Ovary (tissue), 9 donors: ENCODE results near the gene TCF4. TPM values are rescaled to one million over a fixed set of nuclear protein-coding genes. Genes with fewer than 3 reads are reported as not detected.

Experiments used
- DNase-seq, 5 donors: peaks; one replicate each; pipeline ENCODE4 v3.0.0-alpha.2; 2019 to 2020
- H3K27ac ChIP-seq, 2 donors: fragments of 200-600 bp; one replicate each; pipeline versions ENCODE4 v1.5.1 to v1.8.0; 2019 to 2022
- H3K27me3 ChIP-seq: fragments of 200-600 bp; one replicate; pipeline ENCODE4 v1.8.0; 2022
- H3K36me3 ChIP-seq: fragments of 200-600 bp; sonication (generic); one replicate; pipeline ENCODE4 v1.5.1; 2019
- H3K4me1 ChIP-seq: one replicate; pipeline ENCODE4 v1.8.1; 2013; ENCODE audit warnings: mild to moderate bottlenecking, moderate library complexity; ENCODE audit not compliant: insufficient read depth
- H3K4me3 ChIP-seq: fragments of 200-600 bp; sonication (generic); one replicate; pipeline ENCODE4 v1.5.1; 2017
- H3K9me3 ChIP-seq, 2 donors: fragments of 200-600 bp in 1 of 2; sonication (generic) in 1 of 2; one replicate each; pipeline versions ENCODE4 v1.5.1 to v1.8.1; 2013 to 2019; ENCODE audit warnings: mild to moderate bottlenecking in 1 of 2, moderate library complexity in 1 of 2
- CTCF ChIP-seq, 3 donors: fragments of 450-650 bp in 2 of 3; fragments of 200-600 bp in 1 of 3; IDR thresholded peaks; one replicate each; pipeline versions ENCODE4 v1.5.1 to v1.8.0; 2016 to 2022; ENCODE audit warnings: antibody characterized with exemption in 3 of 3, mild to moderate bottlenecking in 1 of 3
- EP300 ChIP-seq: sonication (generic); formaldehyde crosslinking; IDR thresholded peaks from one replicate; pipeline ENCODE4 v1.6.1; 2017; ENCODE audit warnings: antibody characterized with exemption
- POLR2A ChIP-seq: fragments of 450-650 bp; IDR thresholded peaks from one replicate; pipeline ENCODE4 v1.6.1; 2017; ENCODE audit warnings: antibody characterized with exemption, mild to moderate bottlenecking, moderate library complexity
- WGBS, 3 donors: extraction: QIAGEN DNeasy Blood & Tissue Kit in 1 of 3; methylation state at CpG; one replicate each; pipeline versions ENCODE4 v1.1.5 to v1.1.7; 2013 to 2017; 5-methylcytosine and 5-hydroxymethylcytosine counted together
- intact Hi-C, 4 donors: fragments of 100-400 bp; cut with DNase I; formaldehyde crosslinking; loops; one replicate each; pipeline versions ENCODE4 v1.11.0 to v1.15.1; 2022 to 2023
- polyA plus RNA-seq, 2 donors: library from polyadenylated mRNA; stranded (reverse); fragments of 200-250 nt in 1 of 2; fragments of 350-450 nt in 1 of 2; fragmentation: Illumina TruSeq in 1 of 2; extraction: RNeasy Lipid Tissue Mini Kit (QIAGEN cat#74804) in 1 of 2; gene quantifications; one replicate each; pipeline ENCODE4 v1.2.3, GENCODE V29; 2013 to 2014
- total RNA-seq, 7 donors: library from RNA; depleted of rRNA in 2 of 7; stranded (reverse); fragments of >200 nt in 2 of 7; fragmentation: NEBNext Ultra II Directional in 3 of 7; extraction: Animal tissue kit (Norgen Biotek cat#: 25700) in 3 of 7; gene quantifications; one replicate each; pipeline versions ENCODE4 v1.1.0 to v1.2.4, GENCODE V29; 2016 to 2023
- donor health status: DM: no; HTN: no; CAD: no; lungs with moderate emphysema.
- donor health status: DM: no; HTN: no; CAD: no.
- donor health status: Bipolar disorder and iron deficiency.
- donor health status: DM: yes; HTN: yes; CAD: no.
- donor health status: DM: no; HTN: no; CAD: no.
- donor health status: DM: yes; HTN: yes; CAD: no.

TCF4 gene
- total and polyA plus RNA-seq, 9 donors, result 36.5 to 131 (median 112) TPM

GRCh38 chr18:55300421-55300935, 287.5 kb downstream of the TCF4 start:
- Histone ChIP-seq H3K4me1 (peaks cover 6% of the 10 kb centered on the region), H3K9me3 (no peaks in the 10 kb centered on the region), H3K27me3 (no peaks in the 10 kb centered on the region), H3K4me3 (no peak overlapping the region), H3K36me3 (no peaks in the 10 kb centered on the region), H3K27ac (no peak overlapping the region)
- intact Hi-C loops, result no loop called here
- DNase-seq, result no peak
- WGBS, 3 donors, result 85 to 92% (median 85%) methylated on average over 11 of the region's 11 CpGs
- TF ChIP-seq CTCF (IDR thresholded peaks at IDR 0.05) (no peak), EP300 (no peak), POLR2A (no peak)

- Histone ChIP-seq H3K36me3 (no peaks in the 10 kb centered on the region), H3K4me3 (no peak overlapping the region), H3K4me1 (peaks cover 5% of the 10 kb centered on the region), H3K27me3 (no peaks in the 10 kb centered on the region), H3K9me3 (no peaks in the 10 kb centered on the region), H3K27ac (no peak overlapping the region)
- TF ChIP-seq EP300, result no peak
- TF ChIP-seq POLR2A, result no peak
- TF ChIP-seq CTCF (IDR thresholded peaks at IDR 0.05), result no peak
- intact Hi-C loops, result no loop called here
- 80 to 88% (median 87%) methylated on average over 3 of the region's 3 CpGs for WGBS, 3 donors
- DNase-seq, result no peak
Observed at GRCh38 chr18:55296778-55297177, 291.2 kb downstream of the TCF4 start.

- TF ChIP-seq POLR2A (no peak), CTCF (IDR thresholded peaks at IDR 0.05) (no peak), EP300 (no peak)
- WGBS, 3 donors, result 86 to 92% (median 92%) methylated on average over 2 of the region's 2 CpGs
- DNase-seq, result no peak
- Histone ChIP-seq H3K36me3 (no peaks in the 10 kb centered on the region), H3K9me3 (no peaks in the 10 kb centered on the region), H3K4me1 (peaks cover 3% of the 10 kb centered on the region), H3K27me3 (no peaks in the 10 kb centered on the region), H3K27ac (no peak overlapping the region), H3K4me3 (no peak overlapping the region)
- intact Hi-C loops, result no loop called here
Observed at GRCh38 chr18:55296115-55296514, 291.9 kb downstream of the TCF4 start.

GRCh38 chr18:55290898-55291297, 297.1 kb downstream of the TCF4 start:
- H3K9me3 ChIP-seq, result no peaks in the 10 kb centered on the region
- 95 to 99% (median 97%) methylated on average over 2 of the region's 2 CpGs for WGBS, 3 donors
- H3K36me3 ChIP-seq, result no peaks in the 10 kb centered on the region
- H3K27ac ChIP-seq, result no peak overlapping the region
- intact Hi-C loops, result no loop called here
- no peaks in the 10 kb centered on the region for H3K27me3 ChIP-seq
- no peak for DNase-seq
- H3K4me1 ChIP-seq, result peaks cover 6% of the 10 kb centered on the region
- H3K4me3 ChIP-seq, result no peak overlapping the region
- TF ChIP-seq EP300, result no peak
- TF ChIP-seq POLR2A, result no peak
- no peak for TF ChIP-seq CTCF (IDR thresholded peaks at IDR 0.05)
